BJ (cell line): ENCODE measurements around the gene ZC3H12D. TPM values are rescaled to one million over a fixed set of nuclear protein-coding genes. Genes with fewer than 3 reads are reported as not detected.

Source experiments
- CTCF ChIA-PET: fragments of 350-600 bp; formaldehyde crosslinking; extraction: SDS; loops from one replicate; lab custom pipeline; 2021; ENCODE audit warnings: antibody characterized with exemption, inconsistent platforms; lab: Yijun Ruan, JAX
- POLR2A ChIA-PET: fragments of 300-600 bp; sonication (Branson Sonifier 250); formaldehyde crosslinking; extraction: SDS; loops from one replicate; lab custom pipeline; 2021; ENCODE audit warnings: antibody characterized with exemption; lab: Charles Lee
- DNase-seq: peaks from one replicate; pipeline ENCODE4 v3.0.0-alpha.2; 2011; ENCODE audit warnings: low read depth
- H3K27me3 ChIP-seq: 2 replicates; pipeline ENCODE4 v1.6.0; 2011; ENCODE audit warnings: low read length; ENCODE audit not compliant: control insufficient read depth, insufficient read depth
- H3K36me3 ChIP-seq: 2 replicates; pipeline ENCODE4 v1.5.1; 2011; ENCODE audit warnings: low read length; ENCODE audit not compliant: control insufficient read depth, insufficient read depth
- H3K4me3 ChIP-seq: 2 replicates; pipeline ENCODE4 v1.5.1; 2011; ENCODE audit warnings: low read depth, mild to moderate bottlenecking, control low read depth, low read length
- polyA plus RNA-seq: library from polyadenylated mRNA; depleted of rRNA; stranded (reverse); fragments of >200 nt; gene quantifications from 2 replicates; pipeline ENCODE4 v1.2.3, GENCODE V29; 2011
- TF ChIP-seq, protein P1 (sequence below): IDR thresholded peaks from 2 replicates; pipeline ENCODE4 v1.5.1; 2011; ENCODE audit warnings: low read depth, mild to moderate bottlenecking, control low read depth, inconsistent platforms, low read length, moderate library complexity; ENCODE audit not compliant: insufficient read depth

ZC3H12D gene
- polyA plus RNA-seq, 1 experiment = 0.04 TPM

- H3K4me3 ChIP-seq = no peak overlapping the region
- ChIA-PET POLR2A (no interaction called here), CTCF (interaction anchor here (0.7 to 4.7 kb wide), 4 partner anchors 9 to 413 kb away, joined by 3 to 20 read pairs (median 6); no protein-coding TSS in a partner anchor)
- H3K36me3 ChIP-seq = no peaks in the 10 kb centered on the region
- TF ChIP-seq, protein P1, sequence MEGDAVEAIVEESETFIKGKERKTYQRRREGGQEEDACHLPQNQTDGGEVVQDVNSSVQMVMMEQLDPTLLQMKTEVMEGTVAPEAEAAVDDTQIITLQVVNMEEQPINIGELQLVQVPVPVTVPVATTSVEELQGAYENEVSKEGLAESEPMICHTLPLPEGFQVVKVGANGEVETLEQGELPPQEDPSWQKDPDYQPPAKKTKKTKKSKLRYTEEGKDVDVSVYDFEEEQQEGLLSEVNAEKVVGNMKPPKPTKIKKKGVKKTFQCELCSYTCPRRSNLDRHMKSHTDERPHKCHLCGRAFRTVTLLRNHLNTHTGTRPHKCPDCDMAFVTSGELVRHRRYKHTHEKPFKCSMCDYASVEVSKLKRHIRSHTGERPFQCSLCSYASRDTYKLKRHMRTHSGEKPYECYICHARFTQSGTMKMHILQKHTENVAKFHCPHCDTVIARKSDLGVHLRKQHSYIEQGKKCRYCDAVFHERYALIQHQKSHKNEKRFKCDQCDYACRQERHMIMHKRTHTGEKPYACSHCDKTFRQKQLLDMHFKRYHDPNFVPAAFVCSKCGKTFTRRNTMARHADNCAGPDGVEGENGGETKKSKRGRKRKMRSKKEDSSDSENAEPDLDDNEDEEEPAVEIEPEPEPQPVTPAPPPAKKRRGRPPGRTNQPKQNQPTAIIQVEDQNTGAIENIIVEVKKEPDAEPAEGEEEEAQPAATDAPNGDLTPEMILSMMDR = no peak
- DNase-seq = no peak
- no peaks in the 10 kb centered on the region for H3K27me3 ChIP-seq
These were observed 43.1 kb downstream of the ZC3H12D start for GRCh38 chr6:149441740-149442139.

DNA sequence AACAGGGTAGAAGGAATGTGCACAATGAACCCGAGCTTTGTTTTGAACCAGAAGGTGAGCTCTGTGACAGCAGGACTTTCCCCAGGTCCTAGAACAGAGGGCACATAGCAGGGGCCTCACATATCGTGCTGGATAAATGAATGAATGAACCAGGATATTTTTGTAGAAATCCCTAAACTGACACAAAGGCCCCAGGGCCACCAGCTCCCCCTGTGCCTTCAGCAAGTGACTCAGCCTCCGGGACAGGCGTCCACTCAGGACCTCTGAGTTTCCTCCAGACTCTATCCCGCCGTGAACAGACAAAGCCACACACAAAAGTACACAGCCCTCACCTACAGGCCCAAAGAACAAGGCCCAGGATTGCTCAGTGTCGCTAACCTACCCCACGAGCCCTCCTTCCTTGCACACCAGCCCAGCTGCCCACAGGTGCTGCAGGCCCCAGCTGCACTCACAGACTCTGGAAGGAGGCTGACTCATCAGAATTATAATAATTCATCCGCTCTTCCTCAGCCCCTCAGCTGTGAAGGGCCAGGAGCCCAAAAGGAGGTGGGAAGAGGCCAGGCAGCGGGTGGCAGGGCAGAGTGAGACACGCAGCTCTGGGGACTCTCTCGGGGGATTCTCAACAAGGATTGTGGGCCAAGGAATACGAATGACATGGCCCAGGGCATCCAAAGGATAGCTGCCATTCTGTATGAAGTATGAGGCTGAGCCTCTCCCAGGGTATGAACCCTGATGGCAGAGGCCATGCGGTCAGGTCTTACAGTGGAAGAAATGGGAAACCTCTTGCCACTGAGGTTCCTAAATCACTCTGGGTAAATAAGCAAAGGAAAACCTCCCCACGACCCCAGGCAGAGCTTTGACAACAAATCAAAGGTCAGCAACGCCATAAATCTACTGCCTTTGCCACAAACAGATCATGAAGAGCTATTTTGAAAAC lies 43.8 kb downstream of the ZC3H12D start:
- no peak for DNase-seq
- CTCF ChIA-PET = interaction anchor here (0.7 to 4.7 kb wide), 4 partner anchors 9 to 412 kb away, joined by 3 to 20 read pairs (median 6); no protein-coding TSS in a partner anchor
- H3K27me3 ChIP-seq = no peaks in the 10 kb centered on the region; the same call in 1 of the 2 replicates
- POLR2A ChIA-PET = no interaction called here
- TF ChIP-seq, protein P1 = no peak
- H3K36me3 ChIP-seq = no peaks in the 10 kb centered on the region
- no peak overlapping the region for H3K4me3 ChIP-seq

GRCh38 chr6:149439626-149440025 lies 45.2 kb downstream of the ZC3H12D start:
- CTCF ChIA-PET = no interaction called here
- TF ChIP-seq, protein P1 = no peak
- H3K27me3 ChIP-seq = peaks cover 2% of the 10 kb centered on the region; the same call in 1 of the 2 replicates
- no peak overlapping the region for H3K4me3 ChIP-seq
- no peak for DNase-seq
- H3K36me3 ChIP-seq = no peaks in the 10 kb centered on the region
- POLR2A ChIA-PET = no interaction called here

DNA sequence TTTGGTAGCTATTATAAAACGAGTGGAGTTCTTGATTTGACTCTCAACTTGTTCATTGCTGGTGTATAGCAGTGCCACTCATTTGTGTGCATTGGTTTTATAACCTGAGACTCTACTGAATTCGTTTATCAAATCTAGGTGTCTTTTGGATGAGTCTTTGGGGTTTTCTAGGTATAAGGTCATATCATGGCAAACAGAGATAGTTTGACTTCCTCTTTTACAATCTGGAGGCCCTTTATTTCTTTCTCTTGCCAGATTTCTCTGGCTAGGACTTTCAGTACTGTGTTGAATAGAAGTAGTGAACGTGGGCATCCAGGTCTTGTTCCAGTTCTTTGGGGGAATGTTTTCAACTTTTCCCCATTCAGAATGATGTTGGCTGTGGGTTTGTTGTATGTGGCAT lies 46.0 kb downstream of the ZC3H12D start:
- POLR2A ChIA-PET = no interaction called here
- peaks cover 2% of the 10 kb centered on the region; the same call in 1 of the 2 replicates for H3K27me3 ChIP-seq
- TF ChIP-seq, protein P1 = no peak

DNA sequence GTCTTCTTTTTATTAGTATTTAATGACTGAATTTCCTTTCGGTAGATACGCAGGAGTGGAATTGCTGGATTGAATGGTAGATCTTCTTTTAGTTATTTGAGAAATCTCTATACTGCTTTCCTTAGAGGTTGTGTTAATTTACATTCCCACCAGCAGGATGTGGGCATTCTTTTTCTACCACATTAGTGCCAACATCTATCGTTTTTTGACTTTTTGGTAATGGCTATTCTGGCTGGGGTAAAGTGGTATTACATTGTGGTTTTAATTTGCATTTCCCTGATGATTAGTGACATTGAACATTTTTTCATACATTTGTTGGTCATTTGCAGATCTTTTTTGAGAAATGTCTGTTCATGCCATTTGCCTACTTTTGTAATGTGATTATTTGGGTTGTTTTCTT lies 47.6 kb downstream of the ZC3H12D start:
- no peak for DNase-seq
- Histone ChIP-seq H3K27me3 (peaks cover 2% of the 10 kb centered on the region; the same call in 1 of the 2 replicates), H3K4me3 (no peak overlapping the region), H3K36me3 (no peaks in the 10 kb centered on the region)
- POLR2A ChIA-PET = no interaction called here
- CTCF ChIA-PET = interaction anchor here (1.5 kb wide), 1 partner anchor 9 kb away, joined by 7 read pairs; no protein-coding TSS in a partner anchor
- TF ChIP-seq, protein P1 = 0 out of 2 replicates have a peak, but pooled peaks have one; percentile 8

More for the DNA sequence above, 46.0 kb downstream of the ZC3H12D start:
- no peak for DNase-seq
- H3K4me3 ChIP-seq = no peak overlapping the region
- no peaks in the 10 kb centered on the region for H3K36me3 ChIP-seq
- CTCF ChIA-PET = interaction anchor here (0.7 kb wide), 1 partner anchor 15 kb away, joined by 3 read pairs; no protein-coding TSS in a partner anchor
